Measurements from ENCODE around the gene SBF2.

DNA sequence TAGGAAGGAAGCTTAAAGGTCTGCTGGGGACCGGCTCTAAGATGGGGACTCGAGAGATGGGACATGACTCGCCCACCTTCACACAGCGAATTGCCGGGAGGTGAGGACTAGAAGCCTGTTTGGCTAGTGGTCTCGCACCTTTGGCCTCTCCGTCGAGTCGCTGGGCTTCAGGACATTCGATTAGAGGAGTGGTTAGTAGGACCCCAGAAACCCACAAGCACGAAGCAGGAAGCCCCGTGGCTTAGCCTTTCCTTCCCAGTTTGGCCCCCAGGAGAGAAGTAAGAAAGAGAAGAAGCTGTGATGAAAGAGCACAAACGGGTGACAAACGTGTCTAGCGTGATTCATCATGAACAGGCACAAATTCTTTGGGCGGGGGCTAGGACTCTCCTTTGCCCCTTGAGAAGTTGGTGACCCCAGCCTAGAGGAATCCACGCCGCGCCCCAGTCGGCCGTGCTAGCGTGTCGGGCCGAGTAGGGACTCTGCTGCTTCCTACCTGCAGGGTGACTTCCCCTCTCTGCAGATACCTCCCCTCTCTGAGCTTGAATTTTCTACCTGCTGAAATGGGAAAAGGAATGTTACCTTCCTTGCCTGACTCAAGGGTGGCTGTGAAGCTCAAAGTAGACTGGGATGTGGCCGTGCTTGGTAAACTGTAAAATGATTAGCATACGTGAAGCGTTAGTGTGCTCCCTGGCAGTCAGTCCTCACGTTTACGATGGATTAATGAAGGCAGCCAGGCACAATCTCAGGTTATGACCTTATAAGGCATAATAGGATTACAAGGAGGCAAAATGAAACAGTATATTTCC is 9.7 kb upstream of the SBF2 start:
- TF ChIP-seq, protein P1, sequence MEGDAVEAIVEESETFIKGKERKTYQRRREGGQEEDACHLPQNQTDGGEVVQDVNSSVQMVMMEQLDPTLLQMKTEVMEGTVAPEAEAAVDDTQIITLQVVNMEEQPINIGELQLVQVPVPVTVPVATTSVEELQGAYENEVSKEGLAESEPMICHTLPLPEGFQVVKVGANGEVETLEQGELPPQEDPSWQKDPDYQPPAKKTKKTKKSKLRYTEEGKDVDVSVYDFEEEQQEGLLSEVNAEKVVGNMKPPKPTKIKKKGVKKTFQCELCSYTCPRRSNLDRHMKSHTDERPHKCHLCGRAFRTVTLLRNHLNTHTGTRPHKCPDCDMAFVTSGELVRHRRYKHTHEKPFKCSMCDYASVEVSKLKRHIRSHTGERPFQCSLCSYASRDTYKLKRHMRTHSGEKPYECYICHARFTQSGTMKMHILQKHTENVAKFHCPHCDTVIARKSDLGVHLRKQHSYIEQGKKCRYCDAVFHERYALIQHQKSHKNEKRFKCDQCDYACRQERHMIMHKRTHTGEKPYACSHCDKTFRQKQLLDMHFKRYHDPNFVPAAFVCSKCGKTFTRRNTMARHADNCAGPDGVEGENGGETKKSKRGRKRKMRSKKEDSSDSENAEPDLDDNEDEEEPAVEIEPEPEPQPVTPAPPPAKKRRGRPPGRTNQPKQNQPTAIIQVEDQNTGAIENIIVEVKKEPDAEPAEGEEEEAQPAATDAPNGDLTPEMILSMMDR (IDR thresholded peaks at IDR 0.05), result no peak
- no peak for TF ChIP-seq POLR2A (IDR thresholded peaks at IDR 0.05)
